ENCODE measurements around the gene CSF2. TPM values are rescaled to one million over a fixed set of nuclear protein-coding genes. Genes with fewer than 3 reads are reported as not detected.

The CSF2 gene
- total RNA-seq, 1 donor from 2014 or later: 0.60 TPM

- DNase-seq (ENCODE audit: low read depth): no peak
These were observed 18.7 kb upstream of the CSF2 start for GRCh38 chr5:132054697-132055440.

GRCh38 chr5:132055441-132055807, 18.2 kb upstream of the CSF2 start:
- no peak for DNase-seq (ENCODE audit: low read depth)

- DNase-seq (ENCODE audit: low read depth): no peak
These were observed 17.6 kb upstream of the CSF2 start for GRCh38 chr5:132055808-132056609.

- DNase-seq (ENCODE audit: low read depth): no peak
These were observed 16.7 kb upstream of the CSF2 start for GRCh38 chr5:132056610-132057497.

- DNase-seq (ENCODE audit: low read depth): no peak
These were observed 15.9 kb upstream of the CSF2 start for GRCh38 chr5:132057498-132058255.

- no peak for DNase-seq (ENCODE audit: low read depth)
These were observed 14.9 kb upstream of the CSF2 start for GRCh38 chr5:132058646-132059042.

- no peak for DNase-seq (ENCODE audit: low read depth)
These were observed 14.4 kb upstream of the CSF2 start for GRCh38 chr5:132059043-132059695.

GRCh38 chr5:132059696-132060500, 13.7 kb upstream of the CSF2 start:
- DNase-seq (ENCODE audit: low read depth): no peak

- no peak for DNase-seq (ENCODE audit: low read depth)
These were observed 13.0 kb upstream of the CSF2 start, which contains the start of gene IL3 for GRCh38 chr5:132060501-132061161. Gene IL3, plus strand, starts transcription at chr5:132060655. Its CDS starts 52 bp downstream, at chr5:132060707.

- DNase-seq (ENCODE audit: low read depth): peak; percentile 26
These were observed 10.3 kb upstream of the CSF2 start for GRCh38 chr5:132063090-132063911.

GRCh38 chr5:132064140-132064539, 9.4 kb upstream of the CSF2 start:
- no peak for DNase-seq (ENCODE audit: low read depth)

GRCh38 chr5:132064738-132065331, 8.8 kb upstream of the CSF2 start:
- peak; percentile 58 for DNase-seq (ENCODE audit: low read depth)

GRCh38 chr5:132065351-132065937, 8.1 kb upstream of the CSF2 start:
- peak; percentile 52 for DNase-seq (ENCODE audit: low read depth)

- no peak for DNase-seq (ENCODE audit: low read depth)
These were observed 7.5 kb upstream of the CSF2 start for GRCh38 chr5:132065951-132066701.

GRCh38 chr5:132066871-132067270, 6.7 kb upstream of the CSF2 start:
- DNase-seq (ENCODE audit: low read depth): no peak

GRCh38 chr5:132067451-132067850, 6.1 kb upstream of the CSF2 start:
- DNase-seq (ENCODE audit: low read depth): no peak

Data from renal cortical epithelial cell (primary cell).